ENCODE data around the gene ZC3H13.

The ZC3H13 gene

DNA sequence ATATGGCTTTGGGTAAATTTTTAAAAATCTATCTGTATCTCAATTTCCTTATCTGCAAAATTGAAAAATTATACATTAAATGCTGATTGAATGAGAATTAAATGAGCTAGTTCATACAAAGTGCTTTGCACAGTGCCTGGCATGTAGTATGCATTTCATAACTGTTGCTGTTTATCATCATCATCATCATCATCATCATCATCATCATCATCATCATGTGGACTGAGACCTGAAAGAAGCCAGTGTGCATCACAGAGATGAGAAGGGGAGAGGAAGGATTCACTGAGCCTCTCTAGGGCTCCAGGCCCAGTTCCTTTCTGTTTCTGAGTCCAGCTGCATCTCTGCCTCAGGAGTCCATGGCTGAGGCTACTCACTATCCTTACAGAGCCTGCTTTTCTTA lies 6.9 kb upstream of the ZC3H13 start:
- DNase-seq = peak in 2 of 56 donors; percentile 4 to 7

DNA sequence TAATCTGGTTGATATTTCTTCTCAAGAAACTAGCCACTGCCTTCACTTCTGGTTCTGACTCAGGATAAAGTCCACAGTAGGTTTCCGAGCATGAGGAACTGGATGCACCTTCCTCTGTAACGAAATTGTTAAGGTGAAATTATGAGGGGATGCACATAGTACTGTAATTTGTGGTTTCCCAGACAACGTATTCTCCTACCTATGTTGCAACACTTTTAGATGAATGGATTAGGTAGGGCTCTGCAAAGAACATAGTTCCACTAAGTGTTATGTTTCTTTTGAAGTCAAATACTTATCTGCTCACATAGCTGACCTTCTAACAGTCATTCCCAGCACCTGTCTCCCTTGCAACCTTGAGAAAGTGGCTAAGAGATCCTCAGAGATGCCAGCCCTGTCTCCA lies 5.7 kb upstream of the ZC3H13 start:
- DNase-seq = no peak

DNA sequence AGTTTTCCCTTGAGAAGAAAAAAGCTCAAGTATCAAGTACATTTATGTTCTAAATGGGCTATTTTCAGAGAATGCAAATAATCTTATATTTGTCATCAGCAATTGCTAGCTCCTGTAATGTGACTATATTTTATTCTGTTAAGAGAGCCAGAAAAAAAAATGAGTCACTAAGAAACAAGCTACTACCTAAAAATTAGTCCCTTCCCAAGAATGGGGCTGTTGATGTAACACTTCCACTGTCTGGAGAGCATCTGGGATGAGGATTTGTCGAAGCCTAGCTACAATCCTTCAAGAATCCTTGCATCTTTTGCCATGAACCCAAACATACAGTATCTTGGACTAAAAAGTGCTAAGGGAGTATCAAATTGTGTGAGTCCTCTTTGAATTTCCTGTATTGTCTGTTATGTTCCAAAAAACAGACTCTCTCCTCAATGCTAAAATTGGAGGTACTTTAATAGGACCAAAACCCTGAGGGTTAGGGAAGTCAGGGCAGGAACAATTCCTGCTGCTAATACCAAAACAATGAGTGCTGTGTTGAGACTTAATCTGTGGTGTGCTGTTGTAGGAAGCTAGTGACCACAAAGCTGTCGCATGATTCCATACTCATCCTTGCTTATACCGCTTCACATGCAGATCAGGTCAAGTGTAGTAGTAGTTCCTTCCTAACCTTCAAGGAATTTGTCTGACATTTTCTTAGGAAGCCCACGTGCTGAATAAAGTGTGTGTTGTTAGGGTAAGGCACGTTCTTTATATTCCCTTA lies 4.9 kb upstream of the ZC3H13 start:
- peak in 7 of 56 donors; percentile 5 to 40 (median 15) for DNase-seq

DNA sequence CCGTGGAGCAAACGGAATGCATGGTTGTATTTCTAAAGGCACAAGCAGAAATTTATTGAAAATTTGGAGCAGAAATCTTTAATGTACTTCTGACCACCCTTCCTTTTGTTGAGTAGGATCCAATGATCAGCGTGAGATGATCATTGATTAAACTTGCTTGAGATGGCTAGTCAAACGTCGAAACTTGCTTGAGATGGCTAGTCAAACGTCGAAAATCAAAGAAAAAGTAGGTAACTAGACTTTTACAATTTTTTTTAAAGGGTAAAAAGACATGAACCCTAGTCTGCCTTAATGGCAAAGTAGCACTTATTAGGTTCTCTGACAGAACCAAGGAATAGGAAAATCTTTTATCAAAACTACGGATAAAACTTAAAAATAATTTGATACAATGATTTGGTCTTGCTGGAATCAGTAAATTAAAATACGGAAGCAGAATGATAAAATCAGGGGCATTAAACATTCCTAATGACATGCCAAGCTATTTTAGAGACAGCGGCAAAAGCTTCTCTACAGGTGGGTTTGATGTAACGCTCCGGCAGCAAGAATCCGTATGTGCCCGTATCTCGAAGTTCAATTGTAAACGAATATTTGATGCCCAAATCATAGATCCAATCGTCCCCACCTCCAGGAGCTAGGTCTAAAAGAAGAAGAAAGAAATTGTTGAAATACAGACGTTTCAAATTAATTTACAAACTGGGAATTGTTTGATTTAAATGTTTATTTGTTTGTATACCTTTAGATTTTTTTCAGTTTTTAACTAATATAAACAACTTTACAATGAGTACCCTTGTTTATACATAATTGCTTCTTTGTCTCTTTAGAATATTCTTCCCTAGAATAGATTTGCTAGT lies 841 bp upstream of the ZC3H13 start:
- no peak for DNase-seq

DNA sequence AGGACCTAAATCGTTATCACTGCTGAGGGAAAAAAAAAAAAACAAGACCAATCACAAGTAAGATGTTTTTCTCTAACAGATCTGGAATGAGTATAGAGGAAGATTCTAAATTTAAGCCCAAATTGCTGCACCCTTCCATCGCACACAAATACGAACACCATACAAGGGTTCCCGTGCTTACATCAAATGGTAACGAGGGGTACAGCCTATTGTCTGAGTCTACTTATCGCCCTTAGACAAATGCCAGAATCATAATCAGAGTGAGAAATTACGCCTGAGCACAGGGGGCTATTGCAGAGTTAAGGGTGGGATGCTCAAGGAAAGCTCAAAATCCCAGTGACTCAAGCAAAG lies 603 bp downstream of the ZC3H13 start:
- no peak for DNase-seq

DNA sequence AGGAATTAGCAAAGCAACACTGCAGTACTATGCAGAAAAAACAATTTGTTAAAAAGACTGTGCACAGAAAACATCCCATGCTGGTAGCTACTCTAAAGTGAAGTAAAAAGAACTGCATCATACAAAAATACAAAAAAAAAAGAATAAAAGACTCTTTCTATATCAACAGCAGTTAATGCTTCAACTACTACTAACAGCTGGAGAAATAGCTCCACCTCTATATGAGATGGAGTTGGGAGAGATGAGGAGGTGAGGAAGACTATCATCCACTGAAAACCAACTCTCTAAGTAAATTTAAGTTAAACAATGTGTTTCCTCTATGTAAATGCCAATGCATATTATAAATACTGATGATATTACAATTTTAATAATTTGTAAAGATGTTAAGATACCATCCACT lies 1.8 kb downstream of the ZC3H13 start:
- no peak for DNase-seq

DNA sequence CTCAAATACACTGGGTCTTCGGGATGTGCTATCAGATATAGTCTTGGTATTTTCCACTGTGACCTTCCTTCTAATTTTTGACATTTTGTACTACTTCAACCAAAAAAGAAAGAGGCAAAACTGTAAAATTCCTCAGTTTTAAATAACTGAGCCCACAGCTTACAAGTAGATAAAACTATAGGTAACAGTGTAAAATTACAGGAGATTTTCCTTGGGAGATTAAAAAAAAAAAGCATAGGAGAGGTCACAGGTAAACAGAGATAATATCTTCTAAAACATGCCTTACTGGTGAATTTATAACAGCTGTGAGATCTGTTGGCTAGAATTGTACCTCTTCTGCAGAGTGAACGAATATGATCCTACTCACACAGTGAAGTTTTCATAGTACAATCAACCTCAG lies 7.1 kb downstream of the ZC3H13 start:
- no peak for DNase-seq

DNA sequence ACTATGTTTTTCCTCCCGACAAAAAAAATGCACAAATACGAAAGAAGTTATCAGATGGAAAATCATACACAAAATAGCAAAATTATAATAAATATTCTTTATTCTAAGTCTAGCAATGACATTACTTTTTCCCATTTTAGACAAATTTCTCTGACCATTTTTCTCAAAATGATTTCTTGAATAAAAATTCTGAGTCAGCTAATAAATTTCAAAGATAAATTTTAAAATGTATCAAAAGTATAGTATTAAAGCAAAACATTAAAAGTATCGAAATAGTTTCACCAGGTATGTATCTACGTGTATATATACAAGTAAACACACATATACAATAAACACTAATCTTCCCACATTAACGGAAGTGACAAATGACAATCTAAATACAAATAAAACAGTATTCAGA lies 8.9 kb downstream of the ZC3H13 start:
- no peak for DNase-seq

DNA sequence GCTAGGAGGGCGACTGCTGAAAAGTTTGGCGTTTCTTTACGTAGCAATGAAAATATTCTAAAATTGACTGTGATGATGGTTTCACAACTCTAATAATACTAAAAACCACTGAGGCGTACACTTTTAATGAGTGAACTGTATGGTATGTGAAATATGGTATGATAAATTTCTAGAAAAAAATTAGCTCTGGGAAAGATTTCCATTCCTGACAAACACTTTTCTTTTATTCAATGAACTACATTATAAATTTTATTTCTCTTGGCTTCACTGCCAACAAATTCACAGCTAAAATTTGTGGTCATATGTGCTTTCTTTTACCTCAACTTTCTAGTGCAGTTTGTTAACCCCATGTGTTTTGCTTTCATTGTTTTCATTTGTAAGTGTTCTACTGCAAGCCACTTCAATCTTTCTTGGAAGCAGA lies 11.1 kb downstream of the ZC3H13 start:
- no peak for DNase-seq

DNA sequence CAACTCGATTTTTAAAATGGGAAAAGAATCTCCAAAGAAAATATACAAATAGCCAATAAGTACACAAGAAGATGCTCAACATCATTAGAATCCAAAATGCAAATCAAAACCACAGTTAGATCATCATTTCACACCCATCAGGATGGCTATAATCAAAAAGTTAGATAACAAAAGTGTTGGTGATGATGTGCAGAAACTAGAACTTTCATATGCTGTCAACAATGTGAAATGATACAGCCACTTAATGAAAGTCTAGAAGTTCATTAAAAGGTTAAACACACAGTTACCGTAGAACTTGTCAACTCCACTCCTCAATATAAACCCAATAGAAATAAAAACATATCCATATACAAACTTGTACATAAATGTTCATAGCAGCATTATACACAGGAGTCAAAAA lies 11.8 kb downstream of the ZC3H13 start:
- no peak for DNase-seq

DNA sequence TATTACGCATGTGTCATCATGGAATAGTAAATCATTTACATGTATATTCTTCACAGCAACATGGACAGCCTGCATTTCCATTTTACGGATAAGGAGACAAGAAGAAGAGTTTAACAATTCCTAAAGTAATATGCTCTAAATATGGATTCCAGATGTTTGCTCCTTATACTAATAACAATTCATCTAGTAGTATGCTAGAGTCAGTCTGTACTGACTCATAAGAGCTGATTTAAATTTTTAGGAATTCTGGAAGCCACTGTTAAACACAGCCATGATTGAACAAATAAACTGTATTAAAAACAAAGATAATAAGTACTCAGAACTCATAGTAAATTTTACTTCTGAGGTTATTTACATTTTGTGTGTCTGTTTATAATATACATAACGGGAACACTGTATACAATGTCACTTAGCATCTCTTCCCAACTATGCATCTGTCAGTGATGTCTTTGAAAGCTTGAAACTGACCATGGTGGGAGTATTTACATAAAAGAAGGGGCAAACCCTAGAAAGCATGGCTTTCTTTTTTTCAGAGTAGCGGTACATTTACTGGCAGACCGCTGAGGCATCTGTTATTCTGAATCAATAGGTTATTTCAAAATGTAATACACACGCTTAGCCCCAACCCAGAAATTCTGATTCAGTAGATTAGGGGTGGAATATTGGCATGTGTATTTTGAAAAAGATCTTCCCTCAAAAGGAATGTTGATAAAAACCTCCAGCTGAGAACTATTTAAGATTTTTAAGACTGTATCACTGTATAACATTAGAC lies 12.9 kb downstream of the ZC3H13 start:
- no peak for DNase-seq

DNA sequence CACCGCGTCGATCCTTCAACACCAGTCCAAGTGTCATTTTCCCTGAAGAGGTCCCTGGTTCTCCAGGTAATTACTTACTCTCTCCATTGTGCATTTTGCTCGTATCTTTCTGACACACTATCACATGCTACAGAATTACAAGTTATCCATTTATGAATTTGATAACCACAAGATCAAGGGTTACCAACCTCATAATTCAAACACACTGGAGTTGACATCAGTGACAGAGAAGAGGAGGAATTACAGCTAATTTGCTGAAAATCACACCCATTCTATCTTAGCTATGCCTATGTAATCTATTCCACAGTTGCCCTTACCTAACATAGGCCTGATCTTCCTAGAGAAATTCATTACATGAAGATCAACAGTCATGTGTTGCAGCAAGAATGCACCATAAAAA lies 14.2 kb downstream of the ZC3H13 start:
- no peak for DNase-seq

DNA sequence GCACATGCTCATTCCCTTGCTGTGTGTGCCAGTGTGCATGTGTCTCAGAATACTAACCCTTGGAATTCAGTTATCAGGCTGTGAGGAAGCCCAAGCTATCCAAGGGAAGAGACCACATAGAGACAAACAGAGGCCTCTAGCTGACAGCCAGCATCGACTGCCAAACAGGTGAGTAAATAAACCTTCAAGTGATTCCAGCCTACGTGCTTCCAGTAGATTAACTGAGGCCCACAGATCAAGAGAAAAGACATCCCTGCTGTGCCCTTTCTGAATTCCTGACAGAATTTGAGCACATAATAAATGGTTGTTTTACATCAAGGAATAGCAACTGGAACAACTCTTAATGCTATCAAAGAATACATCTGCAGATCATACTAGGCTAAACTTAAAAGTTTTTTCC lies 17.5 kb downstream of the ZC3H13 start:
- DNase-seq = no peak

DNA sequence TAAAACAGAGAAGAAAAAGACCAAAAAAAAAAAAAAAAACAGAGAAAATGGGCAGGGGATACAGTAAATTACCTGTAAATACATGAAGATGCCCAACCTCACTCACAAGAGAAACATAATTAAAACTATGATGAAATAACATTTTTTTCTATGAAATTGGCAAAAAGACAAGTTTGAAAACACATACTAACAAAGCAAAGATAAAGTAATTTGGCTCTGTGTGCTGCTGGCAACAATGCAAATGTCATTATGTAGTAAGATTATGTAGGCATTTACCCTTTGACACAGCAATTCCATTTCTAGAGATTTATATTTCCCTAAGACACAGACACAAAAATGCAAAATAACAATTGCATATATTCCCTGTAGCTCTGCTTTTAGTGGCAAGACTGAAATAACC lies 20.2 kb downstream of the ZC3H13 start:
- no peak for DNase-seq

DNA sequence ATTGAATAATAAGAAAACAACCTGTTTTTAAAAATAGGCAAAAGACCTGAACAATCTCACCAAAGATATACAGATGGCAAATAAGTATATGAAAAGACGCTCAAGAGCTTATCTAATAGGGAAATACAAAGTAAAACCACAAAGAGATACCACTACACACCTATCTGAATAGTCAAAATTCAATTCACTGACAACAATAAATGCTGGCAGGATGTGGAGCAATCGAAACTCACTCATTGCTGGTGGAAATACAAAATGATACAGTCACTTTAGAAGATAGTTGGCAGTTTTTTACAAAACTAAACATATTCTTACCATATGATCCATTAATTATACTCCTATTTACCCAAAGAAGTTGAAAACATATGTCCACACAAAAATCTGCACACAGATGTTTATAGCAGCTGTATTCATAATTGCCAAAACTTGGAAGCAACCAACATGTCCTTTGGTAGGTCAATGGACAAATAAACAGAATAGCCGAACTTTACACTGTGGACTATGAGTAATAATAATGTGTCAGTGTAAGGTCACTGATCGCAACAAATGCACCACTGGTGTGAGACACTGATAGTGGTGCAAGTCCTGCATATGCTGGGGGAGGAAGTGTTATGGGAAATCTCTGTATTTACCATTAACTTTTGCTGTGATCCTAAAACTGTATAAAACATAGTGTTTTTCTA lies 20.8 kb downstream of the ZC3H13 start:
- no peak for DNase-seq

DNA sequence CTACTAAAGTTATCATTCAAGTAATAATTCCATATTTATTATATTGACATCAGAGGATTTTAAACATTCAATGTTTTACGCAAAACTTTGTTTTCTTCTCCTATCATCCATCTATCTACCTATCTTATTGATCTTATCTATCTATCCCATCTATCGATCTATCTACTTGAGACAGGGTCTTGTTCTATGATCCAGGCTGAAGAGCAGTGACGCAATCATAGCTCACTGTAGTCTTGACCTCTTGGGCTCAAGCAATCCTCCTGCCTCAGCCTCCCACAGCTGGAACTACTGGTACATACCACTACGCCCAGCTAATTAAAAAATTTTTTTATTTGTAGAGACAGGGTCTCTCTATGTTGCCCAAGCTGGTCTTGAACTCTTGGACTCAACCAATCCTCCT lies 27.4 kb downstream of the ZC3H13 start:
- no peak for DNase-seq

DNA sequence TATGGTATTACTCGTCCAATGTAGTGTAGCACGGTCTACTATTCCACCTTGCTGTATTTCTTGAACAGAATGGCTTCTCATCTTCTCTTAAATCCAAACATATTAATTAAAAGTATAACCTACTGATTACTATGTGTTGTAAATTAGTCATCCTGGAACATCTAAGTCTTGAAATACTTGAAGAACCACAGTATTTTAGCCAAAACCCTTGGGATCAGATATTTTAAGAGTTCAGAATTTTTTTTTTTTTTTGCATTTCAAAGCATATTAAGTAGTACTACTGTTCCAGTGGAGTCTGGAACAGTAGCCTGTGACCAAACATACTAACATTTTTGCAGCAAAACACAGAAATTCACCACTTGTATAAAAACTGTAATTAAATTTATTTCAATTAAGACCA lies 30.1 kb downstream of the ZC3H13 start:
- DNase-seq = no peak

DNA sequence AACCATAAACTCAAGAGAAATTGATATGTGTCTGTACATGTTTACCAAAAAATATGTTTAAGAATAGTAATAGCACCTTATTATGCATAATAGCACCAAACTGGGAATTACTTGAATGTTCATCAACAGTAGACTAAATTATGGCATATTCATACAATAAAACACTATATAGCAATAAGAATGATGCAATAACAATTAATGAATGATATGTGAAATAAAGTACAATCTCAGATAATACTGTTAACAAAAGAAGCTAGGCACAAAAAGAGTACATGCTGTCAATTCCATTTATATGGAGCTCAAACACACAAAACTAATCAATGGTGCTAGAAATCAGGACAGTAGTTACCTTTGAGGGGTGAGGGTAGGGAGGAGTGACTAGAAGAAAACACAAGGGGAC lies 36.3 kb downstream of the ZC3H13 start:
- no peak for DNase-seq

DNA sequence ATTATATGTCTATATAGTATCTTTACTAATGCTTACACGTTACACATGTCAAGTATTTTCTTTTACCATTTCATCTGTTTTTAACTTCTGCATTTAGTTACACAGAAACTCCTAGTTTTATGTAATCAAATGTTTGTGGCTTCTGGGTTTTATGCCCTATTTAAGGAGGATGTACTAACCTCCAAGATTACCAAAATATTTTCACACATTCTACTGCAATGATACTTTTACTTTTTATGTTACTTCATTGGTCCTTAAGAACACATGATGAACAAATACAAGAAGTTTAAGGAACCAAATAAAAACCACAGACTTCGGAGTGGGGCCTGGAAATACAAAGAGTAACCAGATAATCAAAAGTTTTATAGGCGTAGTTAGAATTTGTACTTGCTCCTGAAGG lies 37.2 kb downstream of the ZC3H13 start:
- DNase-seq = no peak

DNA sequence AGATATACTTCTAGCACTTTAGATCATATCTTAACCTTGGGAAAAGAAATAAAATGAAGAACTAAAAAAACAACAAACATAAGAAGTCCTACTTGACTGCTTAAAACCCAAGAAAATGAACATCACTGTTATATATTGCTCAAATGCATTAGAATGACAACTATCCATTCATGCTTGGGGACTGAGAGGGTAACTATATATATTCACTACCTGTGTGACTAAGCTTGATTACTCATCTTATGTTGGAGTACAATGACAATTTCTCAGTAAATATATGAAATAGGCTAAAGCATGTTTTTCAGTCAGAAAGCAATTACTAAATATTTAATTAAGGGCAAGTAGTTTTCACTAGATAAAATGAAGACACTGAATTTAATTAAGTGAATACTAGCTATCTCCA lies 40.1 kb downstream of the ZC3H13 start:
- no peak for DNase-seq

DNA sequence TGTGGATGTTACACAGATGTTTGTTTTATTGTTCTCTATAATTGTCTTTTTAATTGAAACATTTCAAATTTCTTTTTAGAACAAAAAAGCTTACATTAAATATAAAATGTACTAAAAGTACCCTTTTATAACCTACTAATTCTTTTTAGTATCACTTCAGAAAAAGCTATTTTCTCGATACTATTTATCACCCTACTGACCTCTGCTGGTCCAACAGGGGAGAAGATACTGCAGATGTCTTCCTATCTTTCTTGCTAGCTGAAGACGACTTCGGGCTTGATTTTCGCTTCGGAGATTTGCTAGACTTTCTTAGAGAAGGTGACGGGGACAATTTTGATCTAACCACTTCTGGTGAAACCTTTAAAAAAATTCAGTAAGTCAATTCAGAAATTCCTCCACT lies 42.4 kb downstream of the ZC3H13 start:
- peak in 1 of 56 donors; percentile 14 for DNase-seq

DNA sequence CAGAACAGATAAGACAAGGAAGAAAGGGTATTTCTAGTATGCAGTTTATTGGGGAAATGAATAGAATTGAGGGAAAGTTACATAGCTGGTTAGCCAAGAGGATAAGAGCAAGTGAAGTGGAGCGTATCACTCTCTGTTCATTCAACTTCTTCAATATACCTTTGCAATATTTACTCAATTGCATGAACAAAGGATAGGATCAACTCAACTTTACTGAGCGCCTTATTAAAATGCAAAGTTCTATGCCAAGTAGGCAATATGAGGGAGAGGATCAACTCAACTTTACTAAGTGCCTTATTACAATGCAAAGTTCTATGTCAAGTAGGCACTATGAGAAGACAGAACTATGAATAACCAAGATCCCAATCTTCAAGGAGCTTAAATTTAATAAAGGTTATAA lies 43.9 kb downstream of the ZC3H13 start:
- no peak for DNase-seq

Measured in nucleus accumbens (tissue), 56 donors.